Measurements from ENCODE around the gene CDCP2.

Gene CDCP2

GRCh38 chr1:54152696-54153095 lies at the start of gene CDCP2:
Gene CDCP2 (minus strand): TSS chr1:54153000. CDS start chr1:54152922, 78 bp downstream.
- DNase-seq, result no peak

GRCh38 chr1:54200519-54200997 lies 47.8 kb upstream of the CDCP2 start:
- no peak for DNase-seq

DNA sequence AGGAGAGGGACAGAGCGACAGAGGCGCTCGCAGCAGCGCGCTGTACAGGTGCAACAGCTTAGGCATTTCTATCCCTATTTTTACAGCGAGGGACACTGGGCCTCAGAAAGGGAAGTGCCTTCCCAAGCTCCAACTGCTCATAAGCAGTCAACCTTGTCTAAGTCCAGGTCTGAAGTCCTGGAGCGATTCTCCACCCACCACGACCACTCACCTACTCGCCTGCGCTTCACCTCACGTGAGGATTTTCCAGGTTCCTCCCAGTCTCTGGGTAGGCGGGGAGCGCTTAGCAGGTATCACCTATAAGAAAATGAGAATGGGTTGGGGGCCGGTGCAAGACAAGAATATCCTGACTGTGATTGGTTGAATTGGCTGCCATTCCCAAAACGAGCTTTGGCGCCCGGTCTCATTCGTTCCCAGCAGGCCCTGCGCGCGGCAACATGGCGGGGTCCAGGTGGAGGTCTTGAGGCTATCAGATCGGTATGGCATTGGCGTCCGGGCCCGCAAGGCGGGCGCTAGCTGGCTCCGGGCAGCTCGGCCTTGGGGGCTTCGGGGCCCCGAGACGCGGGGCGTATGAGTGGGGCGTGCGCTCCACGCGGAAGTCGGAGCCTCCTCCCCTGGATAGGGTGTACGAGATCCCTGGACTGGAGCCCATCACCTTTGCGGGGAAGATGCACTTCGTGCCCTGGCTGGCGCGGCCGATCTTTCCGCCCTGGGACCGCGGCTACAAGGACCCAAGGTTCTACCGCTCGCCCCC lies 47.1 kb upstream of the CDCP2 start, which contains the start of the genes CYB5RL and MRPL37:
TSS of gene CYB5RL (minus strand) at position 266 of the 754 bp plus-strand sequence. CDS start 4,414 bp downstream, outside the sequence.
TSS of gene MRPL37 (plus strand) at position 403 of the 754 bp plus-strand sequence. CDS start at position 480, 77 bp downstream.
- peak; percentile 82 for DNase-seq

- no peak for DNase-seq
These were observed 46.5 kb upstream of the CDCP2 start for GRCh38 chr1:54199151-54199764.

- DNase-seq, result no peak
These were observed 40.7 kb upstream of the CDCP2 start for GRCh38 chr1:54193453-54193852.

GRCh38 chr1:54191525-54191924 lies 38.7 kb upstream of the CDCP2 start:
- no peak for DNase-seq

DNA sequence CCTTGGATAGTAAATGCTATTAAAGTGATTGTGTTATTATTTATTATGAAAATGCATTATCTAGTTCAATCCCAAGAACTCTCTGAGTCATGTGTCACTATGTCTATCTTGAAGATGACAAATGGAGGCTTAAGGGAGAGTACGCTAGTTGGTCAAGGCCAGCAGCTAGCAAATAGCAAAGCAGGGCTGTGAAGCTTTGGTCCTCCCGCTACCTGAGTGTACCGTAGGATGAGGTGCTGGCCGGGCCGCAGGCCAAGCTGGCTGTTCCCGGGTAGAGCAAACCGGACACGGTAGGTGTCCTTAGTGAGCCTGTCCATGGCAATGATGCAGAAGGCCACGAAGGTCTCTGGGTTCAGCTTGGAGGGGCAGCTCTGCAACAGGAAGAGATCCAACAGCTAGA lies 37.7 kb upstream of the CDCP2 start:
- no peak for DNase-seq

DNA sequence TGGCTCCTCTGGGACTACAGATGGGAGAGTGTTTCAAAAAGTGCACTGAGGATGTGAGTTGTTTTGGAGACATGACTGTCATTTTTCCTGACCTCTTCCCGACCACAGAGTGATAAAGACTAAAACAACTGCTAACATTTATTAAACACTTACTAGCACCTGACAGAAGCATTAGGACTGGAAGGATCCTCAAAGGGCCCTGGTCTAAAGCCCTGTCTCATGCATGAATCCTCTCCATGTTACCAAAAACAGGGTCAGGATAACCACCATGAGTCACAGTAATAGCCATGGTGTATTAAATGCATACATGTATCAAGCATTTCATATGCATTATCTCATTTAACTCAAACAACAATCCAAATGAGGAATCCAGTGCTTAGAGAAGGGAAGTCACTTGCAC lies 35.5 kb upstream of the CDCP2 start:
- no peak for DNase-seq

DNA sequence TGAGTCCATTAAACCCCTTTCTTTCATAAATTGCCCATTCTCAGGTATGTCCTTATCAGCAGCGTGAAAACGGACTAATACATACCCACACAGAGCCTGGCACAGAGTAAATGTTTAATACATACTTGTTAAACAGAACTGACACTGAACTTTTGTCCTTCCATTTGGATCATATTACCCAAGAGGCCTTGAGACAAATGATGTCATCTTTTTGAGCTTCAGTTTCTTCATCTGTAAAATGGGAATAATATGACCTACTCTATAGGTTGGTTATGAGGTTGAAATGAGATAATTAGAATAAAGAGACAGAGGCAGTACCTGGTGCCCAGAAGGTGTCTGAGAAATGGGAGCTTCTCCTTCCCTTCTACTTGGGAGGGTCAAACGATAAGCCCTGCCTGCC lies 33.3 kb upstream of the CDCP2 start:
- no peak for DNase-seq

DNA sequence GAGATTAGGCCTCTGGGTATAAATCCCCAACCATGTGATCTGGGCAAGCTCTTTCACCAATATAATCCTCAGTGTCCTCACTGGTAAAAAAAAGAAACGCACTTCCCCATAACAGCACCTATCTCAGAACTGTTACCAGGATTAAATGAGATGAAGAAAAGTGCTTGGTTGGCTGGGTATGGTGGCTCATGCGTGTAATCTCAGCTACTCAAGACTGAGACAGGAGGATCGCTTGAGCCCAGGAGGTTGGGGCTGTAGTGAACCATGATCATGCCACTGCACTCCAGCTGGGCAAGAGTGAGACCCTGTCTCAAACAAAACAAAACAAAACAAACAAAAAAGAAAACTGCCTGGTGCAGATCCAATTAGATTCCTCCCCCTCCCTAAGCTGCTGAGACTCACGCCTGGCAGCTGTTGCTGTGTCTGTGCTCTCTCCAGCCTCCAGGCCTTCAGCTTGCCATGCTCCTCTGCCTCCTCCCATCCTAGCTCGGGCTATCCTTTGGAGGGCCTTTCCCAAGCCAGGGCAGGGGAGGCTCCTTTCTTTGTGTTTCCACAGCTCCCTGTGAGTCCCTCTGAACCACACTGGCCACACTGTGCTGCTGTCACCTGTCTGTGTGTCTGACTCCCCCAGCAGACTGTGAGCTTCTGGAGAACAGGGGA lies 28.0 kb upstream of the CDCP2 start:
- no peak for DNase-seq

DNA sequence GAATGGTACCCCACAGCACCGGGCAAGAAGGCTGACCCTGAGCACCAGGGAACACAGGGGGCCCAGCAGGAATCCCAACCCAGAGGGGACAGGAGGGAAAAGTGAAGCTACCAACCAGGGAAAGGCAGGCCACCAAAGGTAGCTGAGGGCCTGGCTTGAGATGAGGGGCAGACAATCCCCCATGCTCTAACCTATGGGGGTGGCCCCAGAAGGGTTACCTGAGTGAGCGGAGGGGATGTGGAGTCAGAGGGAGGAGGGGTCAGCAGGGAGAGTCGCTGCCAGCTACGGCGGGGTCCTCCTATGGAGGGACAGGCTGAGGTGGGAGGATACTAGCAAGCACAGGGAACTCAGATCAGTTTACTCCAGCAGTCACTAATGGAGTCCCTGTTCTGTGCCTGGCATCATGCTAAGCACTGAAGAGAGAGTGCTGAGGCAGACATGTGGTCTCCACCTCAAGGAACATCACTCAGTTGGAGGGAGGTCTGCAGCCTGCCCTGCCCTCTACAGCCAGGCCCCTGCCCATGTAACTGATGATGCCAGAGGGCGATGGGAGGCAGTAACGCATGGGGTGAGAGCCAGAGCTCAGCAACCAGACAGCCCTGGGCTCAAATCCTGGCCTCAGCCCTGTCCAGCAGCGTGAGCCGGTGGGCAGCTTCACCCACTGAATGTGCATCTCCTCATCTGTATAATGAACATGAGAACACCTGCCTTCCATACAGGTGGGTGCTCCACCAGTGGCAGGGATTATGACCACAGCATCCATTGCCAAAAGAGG lies 25.7 kb upstream of the CDCP2 start:
- DNase-seq, result no peak

- no peak for DNase-seq
These were observed 24.9 kb upstream of the CDCP2 start for GRCh38 chr1:54177726-54178125.

- no peak for DNase-seq
These were observed 24.0 kb upstream of the CDCP2 start for GRCh38 chr1:54176621-54177327.

DNA sequence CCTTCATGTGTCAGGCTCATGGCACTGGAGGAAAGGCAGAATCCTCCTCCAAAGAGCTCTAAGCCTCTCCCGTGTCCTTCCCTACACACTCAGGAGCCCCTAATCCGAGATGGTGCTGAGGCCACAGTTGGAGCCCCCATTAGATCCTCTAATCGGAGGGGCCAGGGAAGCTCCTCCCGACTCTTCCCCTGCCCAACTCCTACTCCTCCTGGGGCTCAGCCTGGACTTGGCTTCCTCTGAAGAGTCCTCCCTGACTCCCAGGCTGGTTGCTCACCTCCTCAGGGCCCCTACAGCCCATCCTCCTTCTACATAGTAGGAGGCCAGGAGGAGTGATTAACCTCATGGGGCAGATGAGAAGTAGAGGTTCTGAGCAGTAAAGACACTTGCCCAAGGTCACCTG lies 21.3 kb upstream of the CDCP2 start:
- DNase-seq, result no peak

- no peak for DNase-seq
These were observed 20.9 kb upstream of the CDCP2 start for GRCh38 chr1:54173681-54174080.

- no peak for DNase-seq
These were observed 20.1 kb upstream of the CDCP2 start for GRCh38 chr1:54172614-54173599.

- no peak for DNase-seq
These were observed 18.8 kb upstream of the CDCP2 start for GRCh38 chr1:54171606-54172005.

DNA sequence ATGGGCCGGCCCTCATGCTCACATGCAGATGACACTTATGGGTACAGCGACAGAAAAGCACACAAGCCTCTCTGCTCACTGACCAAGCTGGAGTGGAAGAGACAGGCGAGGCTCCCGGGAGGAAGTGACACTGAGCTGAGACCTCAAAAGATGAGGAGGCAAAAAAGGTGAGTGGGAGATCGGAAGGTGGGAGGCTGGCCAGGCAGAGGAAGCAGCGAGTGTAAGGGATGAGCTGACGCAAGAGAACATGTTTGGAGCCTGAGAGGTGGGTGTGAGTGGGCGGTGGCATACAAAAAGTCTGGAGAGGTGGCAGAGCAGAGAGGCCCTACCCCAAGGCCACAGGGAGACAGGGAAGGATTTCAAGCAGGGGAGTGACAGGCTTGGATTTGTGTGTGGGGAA lies 18.2 kb upstream of the CDCP2 start:
- DNase-seq, result no peak

DNA sequence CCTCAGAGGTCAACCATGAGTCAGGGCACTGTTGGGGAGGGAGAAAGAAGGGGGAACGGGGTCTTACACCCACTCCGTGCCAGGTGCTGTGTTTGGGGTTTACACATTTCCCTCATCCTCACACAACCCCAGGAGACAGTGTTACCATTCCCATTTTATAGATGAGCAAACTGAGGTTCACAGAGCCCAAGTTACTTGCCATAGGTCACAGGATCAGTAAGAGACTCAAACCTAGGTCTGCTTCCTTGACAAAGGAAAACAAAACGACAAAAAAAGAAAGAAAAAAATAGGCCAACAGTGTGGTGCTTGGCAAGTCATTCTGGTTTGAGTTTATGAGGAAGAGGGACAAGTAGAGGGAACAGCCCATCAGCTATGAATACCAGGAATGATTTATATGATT lies 16.3 kb upstream of the CDCP2 start:
- no peak for DNase-seq

GRCh38 chr1:54168206-54168965 lies 15.6 kb upstream of the CDCP2 start:
- DNase-seq, result no peak

All from 8988T (cell line).